AG08395 (cell line): ENCODE measurements around the gene TNS3.
"Not testable (repeated sequence)": the region's sequence is repeated elsewhere in the genome, so short reads cannot be mapped to it uniquely, and the experiment has no call there.

ENCODE experiments used
- DNase-seq: peaks from one replicate; pipeline ENCODE4 v3.0.0; 2012; ENCODE audit warnings: mixed read lengths, low spot score

TNS3 gene

GRCh38 chr7:47561715-47562446 lies 20.0 kb downstream of the TNS3 start:
- no peak for DNase-seq

DNA sequence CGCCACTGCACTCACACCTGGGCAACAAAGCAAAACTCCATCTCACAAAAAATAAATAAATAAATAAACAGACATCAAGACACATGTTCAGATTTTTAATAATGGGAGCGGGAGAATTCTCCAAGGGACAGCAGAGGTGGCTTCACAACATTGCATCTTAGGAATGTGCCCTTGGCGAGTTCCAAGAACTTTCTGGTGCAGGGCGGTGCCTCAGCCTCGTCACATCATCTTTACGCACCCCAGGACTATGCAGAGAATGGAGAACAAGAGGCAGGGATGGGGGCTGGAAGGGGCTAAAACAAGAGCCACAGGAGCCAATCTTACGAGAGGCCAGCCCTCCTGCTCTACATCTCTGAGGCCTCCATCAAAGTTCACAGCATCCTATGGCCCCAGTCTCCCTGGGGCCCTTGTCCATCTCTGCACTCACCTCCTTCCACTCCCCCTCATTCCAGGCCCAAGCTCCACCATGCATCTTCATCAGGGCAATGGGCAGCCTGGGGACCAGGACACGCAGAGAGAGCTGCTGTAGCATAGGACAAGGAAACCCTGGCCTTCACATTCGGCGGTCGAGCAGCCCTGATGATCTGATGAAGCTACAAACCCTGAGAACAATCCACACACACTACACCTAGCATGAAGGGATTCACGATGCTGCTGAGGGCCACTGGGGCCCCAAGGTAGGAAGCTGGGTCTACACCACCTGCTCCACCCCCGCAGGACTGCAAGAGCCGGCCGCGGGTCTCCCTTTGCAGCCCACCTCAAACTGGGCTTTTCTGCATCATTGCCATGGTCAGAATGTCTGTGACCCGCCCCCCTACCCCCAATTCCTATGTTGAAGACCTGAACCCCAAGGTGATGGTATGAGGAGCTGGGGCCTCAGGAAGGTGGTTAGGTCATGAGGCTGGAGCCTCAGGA lies 22.3 kb downstream of the TNS3 start:
- no peak for DNase-seq

- peak; percentile 89 for DNase-seq
These were observed 23.9 kb downstream of the TNS3 start for GRCh38 chr7:47557694-47558670.

DNA sequence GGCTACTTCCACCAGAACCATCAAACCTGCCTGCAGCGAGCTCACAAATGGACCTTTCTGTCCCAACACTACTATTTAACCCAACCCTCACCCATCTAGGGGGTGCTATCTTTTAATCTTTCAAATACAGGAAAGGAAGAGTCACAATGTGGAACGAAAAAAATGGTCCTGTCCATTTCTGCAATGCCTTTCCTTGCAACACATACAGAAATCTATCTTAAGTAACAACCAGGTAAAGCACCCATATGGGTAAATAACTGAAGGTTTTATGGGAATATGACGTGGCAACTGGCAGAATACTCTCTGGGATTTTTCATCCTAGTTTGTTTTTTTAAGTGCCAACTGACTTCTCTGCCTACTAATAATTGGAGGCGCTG lies 24.6 kb downstream of the TNS3 start:
- DNase-seq = no peak

GRCh38 chr7:47556511-47557180 lies 25.3 kb downstream of the TNS3 start:
- DNase-seq = no peak

- DNase-seq = no peak
These were observed 28.6 kb downstream of the TNS3 start for GRCh38 chr7:47553309-47553708.

DNA sequence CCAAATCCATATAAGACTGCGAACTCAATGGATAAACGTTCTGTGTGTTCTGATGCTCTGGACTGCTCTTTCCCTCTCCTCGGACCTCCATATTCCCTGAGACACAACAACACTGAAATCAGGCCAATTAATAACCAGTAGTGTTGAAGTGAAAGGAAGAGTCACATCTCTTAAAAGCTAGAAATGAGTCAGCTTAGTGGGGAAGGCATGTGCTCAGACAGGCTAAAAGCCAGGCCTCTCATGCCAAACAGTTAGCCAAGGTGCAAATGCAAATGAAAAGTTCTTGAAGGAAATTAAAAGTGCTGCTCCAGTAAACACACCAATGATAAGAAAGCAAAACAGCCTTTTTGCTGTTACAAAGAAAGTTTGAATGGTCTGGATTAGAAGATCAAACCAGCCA lies 29.3 kb downstream of the TNS3 start:
- DNase-seq = peak; percentile 74

GRCh38 chr7:47551668-47552440 lies 30.1 kb downstream of the TNS3 start:
- no peak for DNase-seq

DNA sequence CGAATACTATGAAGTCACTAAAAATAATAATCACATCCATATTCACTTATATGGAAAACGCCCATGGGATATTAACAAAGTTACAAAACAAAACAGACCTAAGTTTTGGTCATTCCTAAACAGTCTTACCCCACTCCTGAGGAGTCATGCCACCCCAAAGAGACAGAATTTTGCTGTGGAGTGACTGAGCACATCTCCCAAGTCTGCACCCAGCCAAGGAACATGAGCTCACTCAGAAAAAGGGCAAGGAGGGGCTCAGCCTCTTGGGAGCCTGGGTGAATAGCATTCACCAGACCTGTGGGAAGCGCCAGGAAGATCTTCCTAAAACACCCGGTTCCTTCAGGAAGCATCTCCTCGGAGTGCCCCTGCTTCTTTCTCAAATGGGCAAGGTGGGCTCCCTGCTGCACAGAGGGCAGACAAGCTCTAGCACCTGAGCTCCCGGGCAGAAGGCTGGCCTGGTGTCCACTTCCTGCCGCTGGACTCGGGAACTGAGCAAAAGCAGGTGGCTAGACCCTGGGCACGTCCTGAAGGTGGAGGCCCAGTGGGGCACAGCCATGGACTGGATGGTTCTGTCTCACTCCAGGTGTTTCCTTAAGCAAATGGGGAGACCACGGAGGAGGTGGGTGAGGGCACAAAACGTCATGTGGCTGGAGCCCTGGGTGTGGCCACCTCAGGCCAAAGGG lies 31.0 kb downstream of the TNS3 start:
- no peak for DNase-seq

DNA sequence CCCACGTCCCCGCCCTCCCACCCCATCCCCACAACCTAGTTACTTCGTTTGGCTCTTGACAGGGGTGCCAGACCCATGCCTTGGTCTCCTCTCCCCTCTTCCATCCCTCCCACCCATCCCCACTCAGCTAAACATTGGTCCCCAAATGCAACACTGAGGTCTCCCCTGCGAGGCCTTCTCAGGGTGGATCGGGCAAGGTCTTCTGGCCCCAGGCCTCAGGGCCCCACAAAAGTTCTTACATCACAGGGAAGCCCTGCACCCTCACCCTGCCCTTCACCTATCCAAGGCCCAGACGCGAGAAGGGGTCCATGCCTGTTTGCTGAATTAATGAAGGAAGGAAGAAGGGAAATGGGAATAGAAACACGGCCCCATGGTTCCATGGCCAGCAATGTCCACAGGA lies 32.0 kb downstream of the TNS3 start:
- DNase-seq = no peak

GRCh38 chr7:47549397-47549796 lies 32.5 kb downstream of the TNS3 start:
- no peak for DNase-seq

- DNase-seq = no peak
These were observed 33.4 kb downstream of the TNS3 start for GRCh38 chr7:47548546-47548945.

DNA sequence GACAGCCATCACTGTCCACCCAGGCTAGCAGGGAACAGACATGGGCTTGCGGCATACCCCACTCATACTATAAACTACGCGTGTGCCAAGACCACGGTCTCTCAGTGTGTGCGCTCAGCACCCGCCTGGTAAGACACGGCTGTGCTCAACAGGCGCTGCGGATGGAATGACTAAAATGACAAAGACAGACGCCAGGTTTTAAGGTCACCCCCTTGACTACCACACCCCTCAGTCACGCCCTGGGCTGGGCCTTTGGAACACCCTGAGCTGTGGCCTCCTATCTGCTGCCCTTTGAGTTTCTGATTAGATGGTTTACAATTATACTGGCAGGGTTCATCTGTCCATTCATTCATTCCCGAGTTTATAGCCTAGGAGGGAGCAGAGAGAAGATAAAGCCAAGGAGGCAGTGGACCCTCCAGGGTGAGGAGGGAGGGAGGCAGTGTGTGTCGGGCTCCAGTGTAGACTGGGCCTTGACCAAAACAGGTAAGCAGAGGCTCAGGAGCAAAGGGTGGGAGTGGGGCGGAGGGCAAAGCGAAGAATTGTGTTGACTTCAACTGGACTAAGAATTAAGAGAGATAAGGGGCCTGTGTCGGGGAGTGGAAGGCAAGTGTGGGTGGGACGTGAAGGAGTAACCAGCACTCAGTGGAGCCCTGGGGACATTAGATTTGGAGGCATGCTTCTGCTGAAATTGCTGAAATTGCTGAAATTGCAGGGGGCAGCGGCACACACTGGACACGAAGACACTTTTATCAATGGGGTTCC lies 35.0 kb downstream of the TNS3 start:
- DNase-seq = no peak

- no peak for DNase-seq
These were observed 35.7 kb downstream of the TNS3 start for GRCh38 chr7:47546171-47546570.

DNA sequence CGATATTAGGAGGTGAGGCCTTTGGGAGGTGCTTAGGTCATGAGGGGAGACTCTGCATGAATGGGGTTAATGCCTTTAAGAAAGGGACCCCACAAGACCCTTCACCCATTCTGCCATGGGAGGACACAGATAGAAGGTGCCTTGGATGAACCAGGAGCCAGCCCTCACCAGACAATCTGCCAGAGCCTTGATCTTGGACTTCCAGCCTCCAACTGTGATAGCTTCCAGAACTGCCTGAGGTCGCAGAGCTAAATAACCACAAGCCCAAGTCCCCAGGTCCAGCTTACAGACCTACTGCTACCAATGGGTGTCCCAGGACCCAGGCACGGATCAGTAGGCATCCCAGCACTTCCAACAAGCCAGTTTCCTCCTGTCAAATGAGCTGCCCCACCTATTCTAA lies 37.5 kb downstream of the TNS3 start:
- DNase-seq = no peak

DNA sequence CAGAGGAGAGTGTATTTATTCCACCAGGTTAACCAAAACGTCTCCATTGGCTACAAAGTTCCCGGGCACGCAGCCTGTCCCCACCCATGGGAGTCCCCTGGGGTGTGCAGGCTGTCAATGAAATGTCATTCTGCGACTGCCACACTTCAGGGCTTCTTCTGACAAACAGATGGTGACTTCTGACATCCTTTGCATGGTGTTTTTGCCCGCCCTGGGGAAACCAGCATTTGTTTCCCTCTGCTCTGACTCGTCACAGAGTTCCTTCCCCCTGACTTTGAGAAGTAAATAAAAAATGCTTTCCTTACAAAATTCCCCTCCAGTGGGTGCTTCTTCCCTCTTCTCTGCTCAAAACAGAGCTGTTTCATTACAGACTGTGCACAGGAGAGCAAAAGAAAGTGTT lies 38.2 kb downstream of the TNS3 start:
- DNase-seq = no peak

DNA sequence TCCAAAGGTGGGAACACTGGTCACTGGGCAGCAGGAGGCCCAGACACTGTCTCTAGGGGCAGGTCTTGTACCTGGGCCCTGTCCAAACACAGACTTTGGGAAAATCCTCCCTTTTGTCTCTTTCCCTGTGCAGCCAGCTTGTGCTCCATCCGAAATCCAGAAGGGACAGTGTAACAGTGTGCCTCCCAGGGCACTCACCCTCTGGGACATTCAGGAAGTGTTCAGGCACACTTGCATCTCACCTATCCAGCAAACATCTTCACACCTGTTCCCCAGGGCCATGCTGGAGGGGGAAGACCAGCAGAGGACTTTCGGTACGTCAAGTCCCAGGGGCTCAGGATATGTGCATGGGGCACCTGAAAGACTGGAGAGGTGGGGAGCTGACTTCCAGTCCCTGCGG lies 38.9 kb downstream of the TNS3 start:
- no peak for DNase-seq

DNA sequence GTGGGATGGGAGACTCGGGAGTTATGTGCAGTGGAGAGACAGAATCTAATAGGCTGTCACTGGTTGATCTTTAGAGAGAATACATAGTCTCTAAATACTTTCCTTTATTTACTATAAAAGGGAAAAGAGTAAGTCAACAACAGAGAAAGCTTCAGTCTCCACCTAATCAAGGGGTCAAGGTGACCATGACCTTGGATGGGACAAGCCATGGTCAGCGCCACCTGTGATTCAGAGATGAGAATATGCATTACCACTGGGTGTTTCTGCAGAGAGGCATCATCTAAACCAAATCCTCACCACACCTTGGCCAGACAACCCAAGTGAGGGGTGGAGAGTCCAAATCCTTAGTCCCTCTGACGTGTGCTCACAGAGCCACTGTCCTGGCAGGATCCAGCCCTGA lies 39.9 kb downstream of the TNS3 start:
- no peak for DNase-seq

GRCh38 chr7:47541485-47541884 lies 40.4 kb downstream of the TNS3 start:
- DNase-seq = not testable (repeated sequence)
